Measurements from ENCODE around the gene DBR1.

DBR1 gene

GRCh38 chr3:138124188-138124587, 50.5 kb downstream of the DBR1 start:
- DNase-seq (ENCODE audit: low read depth in 2 of 2): no peak

GRCh38 chr3:138119423-138119766, 55.3 kb downstream of the DBR1 start:
- DNase-seq (ENCODE audit: low read depth in 2 of 2): no peak

- peak in 1 of 2 donors; percentile 21 for DNase-seq (ENCODE audit: low read depth in 2 of 2)
Measured at GRCh38 chr3:138118612-138119422, 55.9 kb downstream of the DBR1 start.

- DNase-seq (ENCODE audit: low read depth in 2 of 2): peak in 1 of 2 donors; percentile 10
Measured at GRCh38 chr3:138114988-138115971, 59.4 kb downstream of the DBR1 start, which contains the start of gene DZIP1L. TSS of gene DZIP1L (minus strand) at chr3:138115608. CDS start at chr3:138103971, 11,637 bp downstream.

- no peak for DNase-seq (ENCODE audit: low read depth in 2 of 2)
Measured at GRCh38 chr3:138114431-138114918, 60.2 kb downstream of the DBR1 start.

- no peak for DNase-seq (ENCODE audit: low read depth in 2 of 2)
Measured at GRCh38 chr3:138113326-138113725, 61.4 kb downstream of the DBR1 start.

- no peak for DNase-seq (ENCODE audit: low read depth in 2 of 2)
Measured at GRCh38 chr3:138112362-138112761, 62.4 kb downstream of the DBR1 start.
